ENCODE measurements around the gene RFC3.

Gene RFC3

GRCh38 chr13:33874871-33875270 is 56.9 kb downstream of the RFC3 start:
- peak in 1 of 2 experiments; percentile 10 for DNase-seq (ENCODE audit: low read depth in 1 of 2, low spot score in 1 of 2)
- in situ Hi-C loops (cut with HindIII; ENCODE audit: low pct_unique_long_range_greater_than_20kb, low sequenced_read_pairs): no loop called here
- TF ChIP-seq JUND (IDR thresholded peaks at IDR 0.05; ENCODE audit: low read depth): no peak

- DNase-seq (ENCODE audit: low read depth in 1 of 2, low spot score in 1 of 2): no peak
- no peak for TF ChIP-seq JUND (IDR thresholded peaks at IDR 0.05; ENCODE audit: low read depth)
- in situ Hi-C loops (cut with HindIII; ENCODE audit: low pct_unique_long_range_greater_than_20kb, low sequenced_read_pairs): no loop called here
Observed at GRCh38 chr13:33875618-33876401, 57.9 kb downstream of the RFC3 start.

- TF ChIP-seq JUND (IDR thresholded peaks at IDR 0.05; ENCODE audit: low read depth): no peak
- no peak for DNase-seq (ENCODE audit: low read depth in 1 of 2, low spot score in 1 of 2)
- in situ Hi-C loops (cut with HindIII; ENCODE audit: low pct_unique_long_range_greater_than_20kb, low sequenced_read_pairs): no loop called here
Observed at GRCh38 chr13:33876716-33877394, 58.9 kb downstream of the RFC3 start.

DNA sequence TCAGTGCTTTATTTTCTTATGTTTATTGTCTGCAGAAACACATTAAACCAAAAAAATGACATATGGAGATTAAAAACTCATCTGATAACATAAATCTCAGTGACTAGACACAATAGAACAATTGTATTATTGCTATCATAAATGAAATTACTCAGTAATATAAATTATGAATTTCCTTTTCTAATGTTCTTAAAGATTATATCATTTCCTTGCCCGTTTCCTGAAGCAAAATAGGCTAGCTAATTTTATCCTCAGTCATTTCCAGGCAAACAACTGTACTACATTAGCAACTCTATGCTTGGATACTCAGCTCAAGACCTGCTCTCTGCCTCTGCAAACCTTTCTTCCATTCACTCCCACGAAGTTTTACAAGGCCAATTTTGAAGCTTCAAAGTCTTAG is 61.2 kb downstream of the RFC3 start:
- no peak for DNase-seq (ENCODE audit: low read depth in 1 of 2, low spot score in 1 of 2)
- in situ Hi-C loops (cut with HindIII; ENCODE audit: low pct_unique_long_range_greater_than_20kb, low sequenced_read_pairs): no loop called here
- no peak for TF ChIP-seq JUND (IDR thresholded peaks at IDR 0.05; ENCODE audit: low read depth)

DNA sequence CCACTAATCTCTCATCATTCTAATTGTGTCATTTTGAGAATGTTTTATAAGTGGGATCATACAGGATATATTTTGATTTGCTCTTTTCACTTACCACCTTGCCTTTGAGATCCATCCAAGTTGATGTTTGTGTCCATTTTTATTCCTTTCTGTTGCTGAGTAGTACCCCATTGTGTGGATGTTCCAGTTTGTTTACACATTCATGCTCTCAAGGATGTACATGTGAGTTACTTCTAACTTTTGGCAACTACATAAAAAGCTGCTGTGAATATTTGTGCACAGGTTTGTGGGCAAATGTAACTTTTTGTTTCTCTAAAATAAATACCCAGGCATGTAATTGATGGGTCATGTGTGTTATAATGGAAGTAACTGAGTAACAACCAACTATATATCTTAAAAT is 64.9 kb downstream of the RFC3 start:
- DNase-seq (ENCODE audit: low read depth in 1 of 2, low spot score in 1 of 2): no peak
- in situ Hi-C loops (cut with HindIII; ENCODE audit: low pct_unique_long_range_greater_than_20kb, low sequenced_read_pairs): no loop called here
- TF ChIP-seq JUND (IDR thresholded peaks at IDR 0.05; ENCODE audit: low read depth): no peak

- no peak for TF ChIP-seq JUND (IDR thresholded peaks at IDR 0.05; ENCODE audit: low read depth)
- in situ Hi-C loops (cut with HindIII; ENCODE audit: low pct_unique_long_range_greater_than_20kb, low sequenced_read_pairs): no loop called here
Observed at GRCh38 chr13:33884531-33885220, 66.7 kb downstream of the RFC3 start.

More at GRCh38 chr13:33884531-33885220, 66.7 kb downstream of the RFC3 start:
- no peak for DNase-seq (ENCODE audit: low read depth in 1 of 2, low spot score in 1 of 2)
